Neural cell (in vitro differentiated cells): ENCODE results near the gene NCAM1. TPM values are rescaled to one million over a fixed set of nuclear protein-coding genes. Genes with fewer than 3 reads are reported as not detected.

Experiments
- H2AFZ ChIP-seq: fragments of 200-600, 300-800 bp; sonication (generic), shearing (Covaris generic); 2 replicates; pipeline ENCODE4 v1.6.0; 2014; ENCODE audit warnings: low read depth, mild to moderate bottlenecking, antibody characterized with exemption, low read length, moderate library complexity
- H3F3A ChIP-seq: fragments of 200-600 bp; shearing (Covaris generic); 2 replicates; pipeline ENCODE4 v1.6.1; 2016; ENCODE audit warnings: mild to moderate bottlenecking, moderate library complexity, mixed read lengths, antibody characterized with exemption, low read length; ENCODE audit not compliant: insufficient read depth, poor library complexity, severe bottlenecking
- H3K27ac ChIP-seq: fragments of 200-600, 300-800 bp; sonication (generic), shearing (Covaris generic); 2 replicates; pipeline ENCODE4 v1.5.1; 2014; ENCODE audit warnings: mild to moderate bottlenecking, low read length, moderate library complexity
- H3K27me3 ChIP-seq: fragments of 300-800, 200-600 bp; sonication (generic), shearing (Covaris generic); 2 replicates; pipeline ENCODE4 v1.6.0; 2014; ENCODE audit warnings: mild to moderate bottlenecking, low read depth, low read length, moderate library complexity; ENCODE audit not compliant: insufficient read depth
- H3K36me3 ChIP-seq: fragments of 300-800, 200-600 bp; sonication (generic), shearing (Covaris generic); 2 replicates; pipeline ENCODE4 v1.5.1; 2014; ENCODE audit warnings: mild to moderate bottlenecking, antibody characterized with exemption, low read length, moderate library complexity; ENCODE audit not compliant: insufficient read depth
- H3K4me2 ChIP-seq: fragments of 300-800, 200-600 bp; sonication (generic), shearing (Covaris generic); 2 replicates; pipeline ENCODE4 v1.6.0; 2014; ENCODE audit warnings: mild to moderate bottlenecking, low read length
- H3K4me3 ChIP-seq: fragments of 300-800, 200-600 bp; sonication (generic), shearing (Covaris generic); 2 replicates; pipeline ENCODE4 v1.5.1; 2014; ENCODE audit warnings: mild to moderate bottlenecking, low read length, moderate library complexity
- H3K79me2 ChIP-seq: fragments of 200-600 bp; shearing (Covaris generic); replicated peaks from 2 replicates; pipeline ENCODE4 v1.6.0; 2014; ENCODE audit warnings: mild to moderate bottlenecking, low read length, moderate library complexity; ENCODE audit not compliant: insufficient read depth
- H3K9ac ChIP-seq: fragments of 300-800, 200-600 bp; sonication (generic), shearing (Covaris generic); 2 replicates; pipeline ENCODE4 v1.6.1; 2016; ENCODE audit warnings: mild to moderate bottlenecking, low read length, mixed read lengths
- H3K9me2 ChIP-seq: fragments of 200-600 bp; shearing (Covaris generic); 2 replicates; pipeline ENCODE4 v1.6.1; 2016; ENCODE audit warnings: mild to moderate bottlenecking, low read length, mixed read lengths; ENCODE audit not compliant: insufficient read depth
- H3K9me3 ChIP-seq: fragments of 200-600, 300-800 bp; sonication (generic), shearing (Covaris generic); 2 replicates; pipeline ENCODE4 v1.6.1; 2016; ENCODE audit warnings: mild to moderate bottlenecking, mixed run types, low read length, moderate library complexity, mixed read lengths
- H4K20me1 ChIP-seq: fragments of 200-600 bp; shearing (Covaris generic); 2 replicates; pipeline ENCODE4 v1.6.1; 2016; ENCODE audit warnings: mild to moderate bottlenecking, mixed run types; ENCODE audit not compliant: insufficient read depth
- CTCF ChIP-seq: fragments of 450-650 bp; IDR thresholded peaks from 2 replicates; pipeline ENCODE4 v1.5.1; 2014; ENCODE audit warnings: antibody characterized with exemption, mild to moderate bottlenecking, moderate library complexity; ENCODE audit not compliant: poor library complexity, severe bottlenecking
- EP300 ChIP-seq: fragments of 450-650 bp; conservative IDR thresholded peaks from 2 replicates; pipeline ENCODE4 v1.6.1; 2014; ENCODE audit warnings: antibody characterized with exemption, mild to moderate bottlenecking, moderate library complexity; ENCODE audit not compliant: poor library complexity, severe bottlenecking
- EZH2 ChIP-seq: fragments of 200-600, 300-800 bp; shearing (Covaris generic), sonication (generic); IDR thresholded peaks from 2 replicates; pipeline ENCODE4 v1.6.1; 2014; ENCODE audit warnings: antibody characterized with exemption, low read length, borderline replicate concordance, mild to moderate bottlenecking; ENCODE audit not compliant: insufficient read depth, poor library complexity, severe bottlenecking
- MXI1 ChIP-seq: fragments of 450-650 bp; conservative IDR thresholded peaks from 2 replicates; pipeline ENCODE4 v1.6.1; 2014; ENCODE audit warnings: antibody characterized with exemption, mild to moderate bottlenecking; ENCODE audit not compliant: poor library complexity, severe bottlenecking
- POLR2AphosphoS5 ChIP-seq: IDR thresholded peaks from 2 replicates; pipeline ENCODE4 v1.6.1; 2012
- RAD21 ChIP-seq: fragments of 450-650 bp; conservative IDR thresholded peaks from 2 replicates; pipeline ENCODE4 v1.6.1; 2014; ENCODE audit warnings: antibody characterized with exemption, mild to moderate bottlenecking, moderate library complexity
- REST ChIP-seq: IDR thresholded peaks from 2 replicates; pipeline ENCODE4 v1.6.1; 2012; ENCODE audit warnings: borderline replicate concordance
- SMC3 ChIP-seq: fragments of 450-650 bp; conservative IDR thresholded peaks from 2 replicates; pipeline ENCODE4 v1.6.1; 2014; ENCODE audit warnings: antibody characterized with exemption, mild to moderate bottlenecking, moderate library complexity; ENCODE audit not compliant: poor library complexity
- TAF1 ChIP-seq: IDR thresholded peaks from 2 replicates; pipeline ENCODE4 v1.6.1; 2012; ENCODE audit warnings: low read depth
- polyA plus RNA-seq: library from polyadenylated mRNA; depleted of rRNA; stranded (reverse); fragments of >200 nt; gene quantifications from 2 replicates; pipeline ENCODE4 v1.2.3, GENCODE V29; 2014

Gene NCAM1
- polyA plus RNA-seq, 1 donor from 2014 or later: 120 TPM

DNA sequence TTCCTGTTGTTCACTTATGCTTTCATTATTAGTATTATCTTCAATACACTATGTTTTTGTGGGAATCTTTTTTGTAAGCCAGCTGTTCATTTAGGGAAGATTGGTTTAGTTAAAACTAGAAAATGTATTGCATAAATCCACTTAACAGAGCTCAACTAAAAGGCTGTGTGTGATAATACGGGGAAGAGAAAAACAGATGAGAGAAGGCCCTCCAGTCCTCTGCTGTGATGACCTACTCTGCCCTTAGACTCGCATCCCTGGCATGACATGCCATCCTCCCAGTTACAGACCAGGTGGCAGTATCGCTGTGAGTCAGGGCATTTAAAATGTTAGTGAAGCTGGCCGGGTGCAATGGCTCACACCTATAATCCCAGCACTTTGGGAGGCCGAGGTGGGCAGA is 179.8 kb downstream of the NCAM1 start:
- peaks cover 9% of the 10 kb centered on the region for H3K79me2 ChIP-seq
- H3K9ac ChIP-seq: no peak overlapping the region
- peaks cover 3% of the 10 kb centered on the region for H3F3A ChIP-seq
- H3K27me3 ChIP-seq: no peaks in the 10 kb centered on the region
- no peak overlapping the region for H3K27ac ChIP-seq
- no peak overlapping the region for H3K4me2 ChIP-seq
- H3K9me3 ChIP-seq: no peaks in the 10 kb centered on the region
- no peak overlapping the region for H3K4me3 ChIP-seq
- H3K36me3 ChIP-seq: no peaks in the 10 kb centered on the region
- peaks cover 8% of the 10 kb centered on the region for H4K20me1 ChIP-seq
- no peak for TF ChIP-seq REST
- no peak for TF ChIP-seq EP300
- TF ChIP-seq MXI1: no peak
- TF ChIP-seq EZH2: no peak
- no peak for TF ChIP-seq RAD21
- no peak for TF ChIP-seq TAF1
- TF ChIP-seq CTCF: no peak
- TF ChIP-seq SMC3: no peak
- no peak for TF ChIP-seq POLR2AphosphoS5
- no peak overlapping the region for H2AFZ ChIP-seq
- H3K9me2 ChIP-seq: no peaks in the 10 kb centered on the region

- H3K9ac ChIP-seq: no peak overlapping the region
- no peak overlapping the region for H3K4me2 ChIP-seq
- no peaks in the 10 kb centered on the region for H3K27me3 ChIP-seq
- no peak for TF ChIP-seq REST
- TF ChIP-seq RAD21: no peak
- TF ChIP-seq MXI1: no peak
- H2AFZ ChIP-seq: no peak overlapping the region
- H3K9me3 ChIP-seq: no peaks in the 10 kb centered on the region
- H3F3A ChIP-seq: peaks cover under 1% of the 10 kb centered on the region
- H4K20me1 ChIP-seq: peaks cover 6% of the 10 kb centered on the region
- H3K27ac ChIP-seq: no peak overlapping the region
- no peaks in the 10 kb centered on the region for H3K36me3 ChIP-seq
- no peaks in the 10 kb centered on the region for H3K9me2 ChIP-seq
- no peak overlapping the region for H3K4me3 ChIP-seq
- peaks cover 11% of the 10 kb centered on the region for H3K79me2 ChIP-seq
Measured at GRCh38 chr11:113142508-113142907, 181.3 kb downstream of the NCAM1 start.
